AG09309 (cell line): ENCODE data around the gene TMEM9B.
A peak's percentile ranks its signal among the peaks of the same experiment; 100 is the strongest.

Experiments used
- DNase-seq: peaks from one replicate; pipeline ENCODE4 v3.0.0-alpha.2; 2010; ENCODE audit warnings: low read depth
- H3K4me3 ChIP-seq: 2 replicates; pipeline ENCODE4 v1.5.1; 2011; ENCODE audit warnings: mild to moderate bottlenecking, low read depth, low read length, moderate library complexity; ENCODE audit not compliant: control insufficient read depth
- TF ChIP-seq, protein P1 (sequence below): IDR thresholded peaks from 2 replicates; pipeline ENCODE4 v1.5.1; 2011; ENCODE audit warnings: mild to moderate bottlenecking, low read depth, low read length, inconsistent platforms; ENCODE audit not compliant: insufficient read depth, control insufficient read depth; ENCODE audit errors: missing control alignments

The TMEM9B gene

GRCh38 chr11:8908099-8908498 is 56.1 kb downstream of the TMEM9B start:
- TF ChIP-seq, protein P1, sequence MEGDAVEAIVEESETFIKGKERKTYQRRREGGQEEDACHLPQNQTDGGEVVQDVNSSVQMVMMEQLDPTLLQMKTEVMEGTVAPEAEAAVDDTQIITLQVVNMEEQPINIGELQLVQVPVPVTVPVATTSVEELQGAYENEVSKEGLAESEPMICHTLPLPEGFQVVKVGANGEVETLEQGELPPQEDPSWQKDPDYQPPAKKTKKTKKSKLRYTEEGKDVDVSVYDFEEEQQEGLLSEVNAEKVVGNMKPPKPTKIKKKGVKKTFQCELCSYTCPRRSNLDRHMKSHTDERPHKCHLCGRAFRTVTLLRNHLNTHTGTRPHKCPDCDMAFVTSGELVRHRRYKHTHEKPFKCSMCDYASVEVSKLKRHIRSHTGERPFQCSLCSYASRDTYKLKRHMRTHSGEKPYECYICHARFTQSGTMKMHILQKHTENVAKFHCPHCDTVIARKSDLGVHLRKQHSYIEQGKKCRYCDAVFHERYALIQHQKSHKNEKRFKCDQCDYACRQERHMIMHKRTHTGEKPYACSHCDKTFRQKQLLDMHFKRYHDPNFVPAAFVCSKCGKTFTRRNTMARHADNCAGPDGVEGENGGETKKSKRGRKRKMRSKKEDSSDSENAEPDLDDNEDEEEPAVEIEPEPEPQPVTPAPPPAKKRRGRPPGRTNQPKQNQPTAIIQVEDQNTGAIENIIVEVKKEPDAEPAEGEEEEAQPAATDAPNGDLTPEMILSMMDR: no peak
- no peak for DNase-seq
- H3K4me3 ChIP-seq: no peak overlapping the region

DNA sequence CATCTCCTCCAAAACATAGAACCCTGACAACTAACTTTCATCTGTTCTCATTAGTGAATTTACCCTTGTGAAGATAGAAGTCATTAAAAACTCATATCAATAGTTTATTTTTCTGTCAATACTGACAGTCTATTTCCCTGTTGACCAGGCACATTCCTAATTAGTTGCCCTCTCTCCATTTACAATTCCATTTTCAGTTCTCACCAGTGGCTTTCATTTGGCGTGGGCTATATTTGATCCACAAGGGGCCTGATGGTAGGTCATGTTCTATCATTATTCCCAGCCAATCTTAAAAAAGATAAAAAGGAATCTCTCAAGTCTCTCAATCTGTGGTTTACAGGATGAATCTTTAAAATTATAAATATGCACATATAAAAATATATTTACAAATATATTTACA is 57.1 kb downstream of the TMEM9B start:
- H3K4me3 ChIP-seq: no peak overlapping the region
- TF ChIP-seq, protein P1: no peak
- DNase-seq: no peak

- H3K4me3 ChIP-seq: no peak overlapping the region
- peak; percentile 67 for DNase-seq
- TF ChIP-seq, protein P1: no peak
Measured at GRCh38 chr11:8905528-8906165, 58.6 kb downstream of the TMEM9B start.

DNA sequence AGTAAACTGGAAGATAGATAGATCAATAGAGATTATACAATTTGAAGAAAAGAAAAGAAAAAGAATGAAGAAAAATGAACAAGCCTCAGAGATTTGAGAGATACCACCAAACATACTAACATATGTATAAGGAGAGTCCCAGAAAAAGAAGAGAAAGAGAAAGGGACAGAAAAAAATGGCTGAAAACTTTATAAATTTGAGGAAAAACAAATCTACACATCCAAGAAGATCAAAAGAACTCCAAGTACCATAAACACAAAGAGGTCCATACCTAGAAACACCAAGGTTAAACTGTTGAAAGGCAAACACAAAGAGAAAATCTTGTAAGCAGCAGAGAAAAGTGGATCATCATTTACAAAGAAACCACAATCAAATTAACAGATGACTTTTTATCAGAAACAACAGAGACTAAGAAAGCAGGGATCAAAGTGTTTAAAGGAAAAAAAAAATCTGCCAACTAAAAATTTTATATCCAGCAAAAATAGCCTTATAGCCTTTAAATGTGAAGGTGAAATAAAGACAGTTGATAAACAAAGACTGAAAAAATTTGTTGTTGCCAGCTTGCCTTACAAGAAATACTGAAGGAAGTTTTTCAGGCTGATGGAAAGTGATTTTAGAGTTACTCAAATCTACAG is 65.0 kb downstream of the TMEM9B start:
- no peak for DNase-seq
- no peak overlapping the region for H3K4me3 ChIP-seq
- TF ChIP-seq, protein P1: no peak
